Measurements from ENCODE around the gene SRSF3.
A peak's percentile ranks its signal among the peaks of the same experiment; 100 is the strongest.

The SRSF3 gene

GRCh38 chr6:36623547-36624459 is 29.6 kb downstream of the SRSF3 start (continued):
- TF ChIP-seq ZNF18 (tag by site-specific recombination; IDR thresholded peaks at IDR 0.05) (peak; percentile 82), ZFP69B (tag by site-specific recombination; IDR thresholded peaks at IDR 0.05) (no peak), ZNF10 (tag by site-specific recombination; IDR thresholded peaks at IDR 0.05) (no peak), CTCF (tag by site-specific recombination; IDR thresholded peaks at IDR 0.05) (peak; percentile 92), ZSCAN30 (tag by site-specific recombination; IDR thresholded peaks at IDR 0.05) (peak; percentile 52; the same call in 1 of the 2 replicates), ZSCAN4 (tag by site-specific recombination; IDR thresholded peaks at IDR 0.05) (no peak), ZNF366 (tag by site-specific recombination; conservative IDR thresholded peaks at IDR 0.05) (no peak), SCRT2 (tag by site-specific recombination; IDR thresholded peaks at IDR 0.05) (peak; percentile 98), ZIC2 (tag by site-specific recombination; IDR thresholded peaks at IDR 0.05) (no peak), ZNF549 (tag by site-specific recombination; IDR thresholded peaks at IDR 0.05) (no peak), KLF1 (tag by site-specific recombination; IDR thresholded peaks at IDR 0.05) (peak; percentile 6; the same call in 1 of the 2 replicates), ZNF112 (tag by site-specific recombination; IDR thresholded peaks at IDR 0.05) (no peak), ZBTB17 (tag by site-specific recombination; IDR thresholded peaks at IDR 0.05) (peak; percentile 56), ZNF2 (tag by site-specific recombination; IDR thresholded peaks at IDR 0.05) (peak; percentile 96), ZNF558 (tag by site-specific recombination; IDR thresholded peaks at IDR 0.05) (peak; percentile 27; the same call in 1 of the 2 replicates), ZNF654 (tag by site-specific recombination; IDR thresholded peaks at IDR 0.05; ENCODE audit: low read depth) (peak; percentile 86), ZNF600 (tag by site-specific recombination; IDR thresholded peaks at IDR 0.05) (0 out of 2 replicates have a peak, but pooled peaks have one; percentile 45)

GRCh38 chr6:36624461-36625157 is 30.4 kb downstream of the SRSF3 start:
- no peaks in the 10 kb centered on the region for H3K36me3 ChIP-seq (ENCODE audit: control insufficient read depth in 2 of 2, insufficient read depth in 1 of 2, low read length in 2 of 2)
- H3K27ac ChIP-seq (ENCODE audit: extremely low read depth, low read depth, low read length): no peak overlapping the region
- ChIA-PET POLR2A (interaction anchor here (1.0 to 3.4 kb wide), 2 partner anchors 54 to 55 kb away, joined by 4 to 19 read pairs; partner anchors contain the start of gene CDKN1A), CTCF (interaction anchor here (0.6 to 4.3 kb wide), 27 partner anchors 10 to 248 kb away, joined by 3 to 64 read pairs (median 6); partner anchors contain the start of gene CDKN1A)
- H3K4me3 ChIP-seq (ENCODE audit: low read depth, low read length): no peak overlapping the region
- no peaks in the 10 kb centered on the region; the same call in 1 of the 2 replicates for H3K4me1 ChIP-seq (ENCODE audit: control insufficient read depth, insufficient read depth, low read length)
- no peaks in the 10 kb centered on the region for H3K9me3 ChIP-seq (ENCODE audit: control insufficient read depth, insufficient read depth, low read depth, low read length)
- TF ChIP-seq MEIS1 (CRISPR knock-in tag; IDR thresholded peaks at IDR 0.05; ENCODE audit: borderline replicate concordance) (no peak), ZNF704 (tag by site-specific recombination; IDR thresholded peaks at IDR 0.05) (no peak), SP7 (tag by site-specific recombination; IDR thresholded peaks at IDR 0.05) (no peak), ZNF785 (tag by site-specific recombination; IDR thresholded peaks at IDR 0.05) (no peak), ZNF112 (tag by site-specific recombination; IDR thresholded peaks at IDR 0.05) (no peak), RBAK (tag by site-specific recombination; IDR thresholded peaks at IDR 0.05) (no peak), ZNF302 (tag by site-specific recombination; IDR thresholded peaks at IDR 0.05; ENCODE audit: low read depth) (no peak), ZNF660 (tag by site-specific recombination; IDR thresholded peaks at IDR 0.05) (no peak), GLIS2 (tag by site-specific recombination; IDR thresholded peaks at IDR 0.05) (no peak), ZNF19 (tag by site-specific recombination; IDR thresholded peaks at IDR 0.05; ENCODE audit: low read depth) (no peak), ZSCAN4 (tag by site-specific recombination; IDR thresholded peaks at IDR 0.05) (no peak), ZNF48 (tag by site-specific recombination; IDR thresholded peaks at IDR 0.05) (no peak), IKZF3 (tag by site-specific recombination; IDR thresholded peaks at IDR 0.05) (no peak), ZNF623 (tag by site-specific recombination; IDR thresholded peaks at IDR 0.05) (no peak)
